Stimulated activated naive CD4-positive, alpha-beta T cell (primary cell): Measurements from ENCODE around the gene ZNF239.
"Not testable (repeated sequence)": the region's sequence is repeated elsewhere in the genome, so short reads cannot be mapped to it uniquely, and the experiment has no call there.

Experiments
- DNase-seq, 6 experiments: peaks; one replicate each; lab custom pipeline; 2025; lab: John Stamatoyannopoulos, UW

ZNF239 gene

GRCh38 chr10:43576580-43576979 is 2.2 kb upstream of the ZNF239 start:
- DNase-seq = no peak

- no peak for DNase-seq
Measured at GRCh38 chr10:43576062-43576461, 1.6 kb upstream of the ZNF239 start.

DNA sequence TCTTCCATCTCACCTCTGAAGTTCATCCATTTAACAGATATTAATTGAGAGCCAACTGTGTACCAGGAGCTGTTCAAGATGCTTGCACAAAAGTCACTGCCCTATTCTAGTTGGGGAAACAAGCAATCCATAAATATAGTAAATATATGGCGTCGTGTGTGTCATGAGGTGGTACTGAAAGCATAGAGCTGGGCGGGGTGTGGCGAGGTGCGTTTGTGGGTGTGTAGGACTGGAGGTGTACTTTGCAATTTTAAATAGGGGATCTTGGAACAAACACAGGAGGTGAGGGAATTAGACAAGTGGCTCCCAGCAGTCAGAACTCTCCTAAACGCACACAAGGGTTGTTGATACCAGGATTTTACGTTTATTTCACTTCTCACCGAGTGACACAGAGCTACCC is 490 bp upstream of the ZNF239 start:
- DNase-seq = peak in 1 of 6 experiments; percentile 16

DNA sequence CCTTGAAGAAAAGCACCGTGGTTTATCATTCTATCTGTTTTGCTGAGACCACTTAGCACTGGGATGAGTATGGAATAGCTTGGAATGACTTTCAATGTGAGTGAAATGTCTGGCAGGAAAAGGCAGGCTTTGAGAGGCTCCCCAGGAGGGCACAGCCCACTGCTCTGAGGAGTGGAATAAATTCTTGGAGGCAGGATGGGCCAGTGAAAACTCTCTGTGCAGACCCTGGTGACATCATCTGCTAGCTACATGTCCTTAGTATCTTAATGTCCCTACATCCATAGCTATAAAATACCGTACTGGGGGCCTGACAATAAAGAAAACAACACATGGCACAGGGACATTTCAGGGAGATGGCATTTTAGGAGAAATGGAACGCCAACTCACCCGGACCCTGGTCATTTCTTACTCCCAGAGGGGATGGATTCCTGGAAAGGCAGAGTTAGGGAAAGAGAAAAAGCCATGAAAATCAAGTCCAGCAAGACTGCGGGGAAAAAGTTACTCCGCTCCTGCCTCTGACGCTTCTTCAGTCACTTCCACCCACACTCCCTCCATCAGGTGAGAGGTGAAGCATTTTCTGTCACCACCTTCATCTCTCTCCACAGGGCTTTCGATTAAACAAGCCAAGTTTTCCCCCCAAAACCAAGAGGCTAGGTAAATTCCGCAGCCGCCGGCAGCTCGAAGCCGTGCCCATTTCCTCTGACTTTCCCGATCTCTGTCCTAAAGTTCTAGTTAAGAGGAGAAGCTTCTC is 991 bp downstream of the ZNF239 start:
- peak in 1 of 6 experiments; percentile 42 for DNase-seq

- no peak for DNase-seq
Measured at GRCh38 chr10:43570971-43571370, 3.4 kb downstream of the ZNF239 start.

GRCh38 chr10:43569681-43570080 is 4.7 kb downstream of the ZNF239 start:
- no peak for DNase-seq

DNA sequence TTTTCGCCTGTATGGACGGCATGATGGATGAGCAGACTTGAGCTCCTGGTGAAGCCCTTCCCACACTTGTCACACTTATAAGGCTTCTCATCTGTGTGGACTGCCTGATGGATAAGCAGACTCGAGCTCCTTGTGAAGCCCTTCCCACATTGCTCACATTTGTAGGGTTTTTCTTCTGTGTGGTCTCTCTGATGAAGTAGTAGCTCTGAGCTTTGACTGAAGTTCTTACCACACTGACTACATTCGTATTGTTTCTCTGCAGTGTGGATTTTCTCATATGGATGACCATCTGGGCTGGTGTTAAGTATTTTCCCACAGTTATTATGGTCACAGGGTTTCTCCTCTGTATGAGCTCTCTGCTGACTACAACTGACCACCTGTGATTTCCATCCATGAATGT is 17.2 kb downstream of the ZNF239 start:
- DNase-seq = no peak

DNA sequence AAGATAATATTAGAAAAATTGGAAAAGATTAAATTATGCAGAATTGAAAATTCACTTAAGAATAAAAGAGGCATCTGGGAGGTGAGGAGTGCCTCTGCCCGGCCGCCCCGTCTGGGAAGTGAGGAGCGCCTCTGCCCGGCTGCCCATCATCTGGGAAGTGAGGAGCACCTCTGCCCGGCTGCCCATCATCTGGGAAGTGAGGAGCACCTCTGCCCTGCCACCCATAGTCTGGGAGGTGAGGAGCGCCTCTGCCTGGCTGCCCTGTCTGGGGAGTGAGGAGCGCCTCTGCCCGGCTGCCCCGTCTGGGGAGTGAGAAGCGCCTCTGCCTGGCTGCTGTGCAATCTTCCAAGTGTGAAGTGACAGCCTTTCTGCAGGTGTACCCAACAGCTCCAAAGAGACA is 30.7 kb downstream of the ZNF239 start:
- not testable (repeated sequence) for DNase-seq

- no peak for DNase-seq
Measured at GRCh38 chr10:43524434-43525247, 49.8 kb downstream of the ZNF239 start.
